Heart right ventricle (tissue), 16 donors: Measurements from ENCODE around the gene SMARCA4. TPM values are rescaled to one million over a fixed set of nuclear protein-coding genes. Genes with fewer than 3 reads are reported as not detected.

Experiments used
- ATAC-seq, 8 donors: fragments of 200-7000 bp; cut with Tn5 transposase; one replicate each; pipeline ENCODE4 v1.9.1; 2020; ENCODE audit warnings: mild to moderate bottlenecking in 8 of 8, moderate library complexity in 8 of 8, moderate number of reproducible peaks in 1 of 8
- DNase-seq, 2 donors: peaks; one replicate each; pipeline ENCODE4 v3.0.0-alpha.2; 2020
- H3K27ac ChIP-seq, 10 donors: fragments of 200-600 bp; sonication (generic) in 2 of 10; one replicate each; pipeline versions ENCODE4 v1.5.0 to v1.8.0; 2020 to 2022; ENCODE audit warnings: mild to moderate bottlenecking in 3 of 10
- H3K27me3 ChIP-seq, 7 donors: fragments of 200-600 bp; one replicate each; pipeline ENCODE4 v1.8.0; 2021 to 2022; ENCODE audit warnings: mild to moderate bottlenecking in 2 of 7
- H3K36me3 ChIP-seq, 9 donors: fragments of 200-600 bp; sonication (generic) in 1 of 9; one replicate each; pipeline versions ENCODE4 v1.5.0 to v1.8.0; 2020 to 2022; ENCODE audit warnings: mild to moderate bottlenecking in 2 of 9
- H3K4me1 ChIP-seq, 9 donors: fragments of 200-600 bp; sonication (generic) in 1 of 9; one replicate each; pipeline versions ENCODE4 v1.5.0 to v1.8.0; 2020 to 2022; ENCODE audit warnings: mild to moderate bottlenecking in 4 of 9
- H3K4me3 ChIP-seq, 10 donors: fragments of 200-600 bp; sonication (generic) in 2 of 10; one replicate each; pipeline versions ENCODE4 v1.5.0 to v1.8.0; 2020 to 2022; ENCODE audit warnings: mild to moderate bottlenecking in 7 of 10, moderate library complexity in 2 of 10
- H3K9me3 ChIP-seq, 11 donors: fragments of 200-600 bp in 10 of 11; sonication (generic) in 2 of 11; one replicate each; pipeline versions ENCODE4 v1.5.0 to v1.8.0; 2013 to 2022; ENCODE audit warnings: mild to moderate bottlenecking in 2 of 11, control low read depth in 1 of 11, moderate library complexity in 1 of 11
- CTCF ChIP-seq, 9 donors: fragments of 200-600 bp; sonication (generic) in 2 of 9; IDR thresholded peaks; one replicate each; pipeline versions ENCODE4 v1.5.0 to v1.8.0; 2021 to 2022; ENCODE audit warnings: antibody characterized with exemption in 9 of 9, mild to moderate bottlenecking in 5 of 9, moderate library complexity in 1 of 9
- WGBS, 2 donors: extraction: QIAGEN DNeasy Blood & Tissue Kit; methylation state at CpG; one replicate each; pipeline ENCODE4 v1.1.7; 2013; ENCODE audit warnings: inconsistent platforms in 1 of 2; 5-methylcytosine and 5-hydroxymethylcytosine counted together
- intact Hi-C, 10 donors: fragments of 100-400 bp; cut with DNase I; formaldehyde crosslinking; loops; one replicate each; pipeline versions ENCODE4 v1.11.1 to v1.14.2; 2022
- polyA plus RNA-seq, 2 donors: library from polyadenylated mRNA; stranded (reverse); fragments of 200-250 nt; gene quantifications; one replicate each; pipeline ENCODE4 v1.2.3, GENCODE V29; 2013
- total RNA-seq, 10 donors: library from RNA; stranded (reverse); fragmentation: NEBNext Ultra II Directional in 3 of 10; extraction: Animal tissue kit (Norgen Biotek cat#: 25700) in 3 of 10; gene quantifications; one replicate each; pipeline versions ENCODE4 v1.2.1 to v1.2.4, GENCODE V29; 2021 to 2023
- donor health status: Arrhythmogenic right ventricular cardiomyopathy.
- donor health status: ischemic (EF 13 %, LVEDD 7.1; RV severe dilation, severe dysfunction).
- donor health status: healthy with polysubstance abuse.
- donor health status: DM: no; HTN: yes; CAD: no.
- donor health status: DM: no; HTN: no; CAD: no.
- donor health status: ischemic (EF 25% LVEDD 6.9; RV normal size, moderate dysfunction).
- donor health status: ischemic (EF 25% LVEDD 5.7; RV mildly dilated, moderate dysfunction).
- donor health status: healthy.
- donor health status: DM: yes; HTN: yes; CAD: no.
- donor health status: Ischemic cardiomyopathy.
- donor health status: ischemic (EF 35%, LVEDD 5.7; RV mildly dilated, moderate dysfunction).
- donor health status: nonischemic (EF 11% LVEDD 7.7; RV severe dilation, severe dysfunction).
- donor health status: DM: yes; HTN: yes; CAD: no.
- donor health status: PGD.
- donor health status: ischemic (EF 29% LVEDD 5.4; RV normal size, mild dysfunction).
- donor health status: nonischemic (EF 23%, LVEDD 6.1; RV moderate dilation, normal function).

SMARCA4 gene
- total and polyA plus RNA-seq, 12 donors = 35.2 to 64.8 (median 44.5) TPM

GRCh38 chr19:11020982-11021759 lies 60.3 kb downstream of the SMARCA4 start:
- Histone ChIP-seq H3K4me3 (no peak overlapping the region), H3K4me1 (peaks cover 0 to 12% (median 0%) of the 10 kb centered on the region in 9 donors), H3K36me3 (peaks cover 0 to 100% (median 67%) of the 10 kb centered on the region in 9 donors), H3K9me3 (no peaks in the 10 kb centered on the region), H3K27ac (no peak overlapping the region), H3K27me3 (no peaks in the 10 kb centered on the region)
- 90 to 93% methylated on average over 23 of the region's 23 CpGs for WGBS, 2 donors
- intact Hi-C loops = no loop called here
- TF ChIP-seq CTCF (IDR thresholded peaks at IDR 0.05) = no peak
- DNase-seq (no peak), ATAC-seq (no peak)

DNA sequence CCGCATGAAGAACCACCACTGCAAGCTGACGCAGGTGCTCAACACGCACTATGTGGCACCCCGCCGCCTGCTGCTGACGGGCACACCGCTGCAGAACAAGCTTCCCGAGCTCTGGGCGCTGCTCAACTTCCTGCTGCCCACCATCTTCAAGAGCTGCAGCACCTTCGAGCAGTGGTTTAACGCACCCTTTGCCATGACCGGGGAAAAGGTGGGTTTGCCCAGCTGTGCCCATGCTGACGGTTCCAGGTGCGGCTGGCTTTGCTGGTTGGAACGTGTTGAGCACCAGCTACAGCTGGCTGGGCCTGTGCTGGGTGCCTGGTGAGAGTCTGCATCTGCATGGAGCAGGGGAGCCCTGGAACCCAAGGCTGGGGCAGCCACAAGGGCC lies 60.9 kb downstream of the SMARCA4 start:
- no peak overlapping the region for H3K4me3 ChIP-seq
- H3K9me3 ChIP-seq = no peaks in the 10 kb centered on the region
- DNase-seq = no peak
- TF ChIP-seq CTCF (IDR thresholded peaks at IDR 0.05) = no peak
- H3K27me3 ChIP-seq = no peaks in the 10 kb centered on the region
- peaks cover 0 to 100% (median 62%) of the 10 kb centered on the region in 9 donors for H3K36me3 ChIP-seq
- intact Hi-C loops = no loop called here
- no peak overlapping the region for H3K27ac ChIP-seq
- ATAC-seq = no peak
- peaks cover 0 to 12% (median 0%) of the 10 kb centered on the region in 9 donors for H3K4me1 ChIP-seq
- WGBS, 2 donors = 97 to 98% methylated on average over 15 of the region's 15 CpGs

DNA sequence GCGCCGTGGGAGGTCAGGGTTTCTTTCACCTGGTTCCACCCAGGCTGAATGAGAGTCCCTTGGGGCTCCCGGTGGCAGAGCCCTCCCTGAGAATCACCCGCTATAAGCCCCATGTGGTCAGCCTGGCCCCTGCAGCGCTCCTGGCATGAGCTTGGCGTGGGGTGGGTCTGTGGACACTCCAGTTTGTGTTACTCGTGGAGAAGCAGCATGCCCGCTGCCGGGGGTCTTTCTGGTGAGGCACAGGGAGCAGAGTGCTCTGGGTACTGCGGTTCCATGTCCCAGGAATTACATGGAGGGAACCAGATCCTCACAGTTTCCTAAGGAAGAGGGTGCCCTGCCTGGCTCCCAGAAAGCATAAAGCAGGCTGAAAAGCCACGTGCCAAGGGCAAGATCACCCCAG lies 62.2 kb downstream of the SMARCA4 start:
- Histone ChIP-seq H3K36me3 (peaks cover 3 to 100% (median 60%) of the 10 kb centered on the region in 9 donors), H3K4me1 (peaks cover 0 to 10% (median 0%) of the 10 kb centered on the region in 9 donors), H3K27ac (no peak overlapping the region), H3K9me3 (no peaks in the 10 kb centered on the region), H3K4me3 (no peak overlapping the region), H3K27me3 (no peaks in the 10 kb centered on the region)
- no peak for ATAC-seq
- TF ChIP-seq CTCF (IDR thresholded peaks at IDR 0.05) = no peak
- no peak for DNase-seq
- 95 to 97% methylated on average over 11 of the region's 11 CpGs for WGBS, 2 donors
- intact Hi-C loops = no loop called here

GRCh38 chr19:11023710-11024109 lies 62.9 kb downstream of the SMARCA4 start:
- no peak for ATAC-seq
- Histone ChIP-seq H3K4me1 (peaks cover 0 to 10% (median 0%) of the 10 kb centered on the region in 9 donors), H3K27ac (no peak overlapping the region), H3K9me3 (no peaks in the 10 kb centered on the region), H3K27me3 (no peaks in the 10 kb centered on the region), H3K36me3 (peaks cover 3 to 100% (median 66%) of the 10 kb centered on the region in 9 donors), H3K4me3 (no peak overlapping the region)
- no peak for DNase-seq
- 93 to 95% methylated on average over 7 of the region's 7 CpGs for WGBS, 2 donors
- intact Hi-C loops = no loop called here
- no peak for TF ChIP-seq CTCF (IDR thresholded peaks at IDR 0.05)
